ENCODE data around the gene DEFB118.

The DEFB118 gene

DNA sequence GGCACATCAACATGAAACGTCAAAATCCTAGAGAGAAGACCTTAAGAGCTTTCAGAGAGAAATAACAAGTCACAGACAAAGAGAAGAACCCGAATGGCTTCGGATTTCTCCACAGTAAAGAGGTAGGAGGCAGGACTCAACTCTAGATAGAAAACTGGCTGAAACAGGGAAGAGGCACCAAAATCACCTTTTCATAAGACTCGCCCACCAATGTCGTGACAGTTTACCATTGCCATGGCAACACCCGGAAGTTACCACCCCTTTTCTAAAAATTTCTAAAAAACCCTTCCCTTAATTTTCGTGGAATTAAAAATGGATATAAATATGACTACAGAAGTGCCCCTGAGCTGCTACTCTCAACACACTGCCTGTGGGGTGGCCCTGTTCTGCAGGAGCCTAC, 49.9 kb downstream of the DEFB118 start:
- Histone ChIP-seq H3K9me3 (ENCODE audit: control insufficient read depth, insufficient read depth, low read length) (no peaks in the 10 kb centered on the region), H3K36me3 (ENCODE audit: insufficient read depth, low read length) (no peaks in the 10 kb centered on the region), H3K9ac (ENCODE audit: low read depth, low read length) (no peak overlapping the region), H3K4me1 (ENCODE audit: insufficient read depth, low read length) (no peaks in the 10 kb centered on the region)

Data from ES-I3 (cell line).